Adrenal gland (tissue), 12 donors: Measurements from ENCODE around the gene ATP13A1. TPM values are rescaled to one million over a fixed set of nuclear protein-coding genes. Genes with fewer than 3 reads are reported as not detected.

ENCODE experiments used
- DNase-seq, 7 donors: peaks; one replicate each; pipeline ENCODE4 v3.0.0-alpha.2; 2019 to 2020
- H3K27ac ChIP-seq, 5 donors: fragments of 200-600 bp; sonication (generic) in 4 of 5; 1 replicate in 3 of 5; 2 replicates in 2 of 5; pipeline versions ENCODE4 v1.5.1 to v1.8.0; 2016 to 2020; ENCODE audit warnings: mild to moderate bottlenecking in 1 of 5
- H3K27me3 ChIP-seq: fragments of 200-600 bp; 2 replicates; pipeline ENCODE4 v1.8.0; 2021
- H3K36me3 ChIP-seq, 2 donors: fragments of 200-600 bp; replicated peaks in 1 of 2; 1 replicate in 1 of 2; 2 replicates in 1 of 2; pipeline versions ENCODE4 v1.5.1 to v1.8.0; 2018 to 2022
- H3K4me1 ChIP-seq, 2 donors: fragments of 200-600 bp; replicated peaks in 1 of 2; 1 replicate in 1 of 2; 2 replicates in 1 of 2; pipeline versions ENCODE4 v1.5.1 to v1.8.0; 2018 to 2021
- H3K4me3 ChIP-seq, 4 donors: fragments of 200-600 bp; sonication (generic) in 3 of 4; one replicate each; pipeline ENCODE4 v1.5.1; 2016 to 2018
- H3K9me3 ChIP-seq, 3 donors: fragments of 200-600 bp; sonication (generic) in 1 of 3; replicated peaks in 1 of 3; 1 replicate in 2 of 3; 2 replicates in 1 of 3; pipeline versions ENCODE4 v1.5.1 to v1.8.0; 2016 to 2021
- CTCF ChIP-seq, 6 experiments: fragments of 450-650 bp in 4 of 6; fragments of 200-600 bp in 2 of 6; sonication (generic) in 1 of 6; IDR thresholded peaks; 1 replicate in 5 of 6; 2 replicates in 1 of 6; pipeline versions ENCODE4 v1.5.1 to v1.8.0; 2016 to 2021; ENCODE audit warnings: antibody characterized with exemption in 6 of 6, mild to moderate bottlenecking in 2 of 6, moderate library complexity in 1 of 6
- POLR2A ChIP-seq, 2 donors: fragments of 450-650 bp; IDR thresholded peaks; one replicate each; pipeline ENCODE4 v1.6.1; 2017; ENCODE audit warnings: antibody characterized with exemption in 2 of 2, mild to moderate bottlenecking in 2 of 2, moderate library complexity in 1 of 2
- WGBS, 4 donors: extraction: QIAGEN DNeasy Blood & Tissue Kit in 2 of 4; methylation state at CpG; one replicate each; pipeline versions ENCODE4 v1.1.5 to v1.1.7; 2013 to 2017; 5-methylcytosine and 5-hydroxymethylcytosine counted together
- intact Hi-C, 2 donors: fragments of 100-400 bp; cut with DNase I; formaldehyde crosslinking; loops; one replicate each; pipeline versions ENCODE4 v1.14.1 to v1.15.0; 2022 to 2023
- polyA plus RNA-seq, 3 donors: library from polyadenylated mRNA; stranded (reverse); fragments of 200-250 nt in 2 of 3; fragments of 350-450 nt in 1 of 3; fragmentation: Illumina TruSeq in 1 of 3; extraction: RNeasy Lipid Tissue Mini Kit (QIAGEN cat#74804) in 1 of 3; gene quantifications; one replicate each; pipeline ENCODE4 v1.2.3, GENCODE V29; 2013 to 2014
- total RNA-seq, 9 donors: library from RNA; depleted of rRNA in 4 of 9; stranded (reverse); fragments of >200 nt in 4 of 9; fragments of 120-200 nt in 1 of 9; fragmentation: NEBNext Ultra II Directional in 1 of 9; extraction: Animal tissue kit (Norgen Biotek cat#: 25700) in 1 of 9; gene quantifications; one replicate each; pipeline versions ENCODE4 v1.1.0 to v1.2.4, GENCODE V29; 2013 to 2023
- donor health status: healthy with polysubstance abuse.
- donor health status: Bipolar disorder and iron deficiency.
- donor health status: DM: yes; HTN: yes; CAD: no.
- donor health status: DM: no; HTN: no; CAD: no.
- donor health status: DM: no; HTN: no; CAD: no.
- donor health status: DM: yes; HTN: yes; CAD: no.

Gene ATP13A1
- total and polyA plus RNA-seq, 12 donors: 18.7 to 195 (median 90.9) TPM

GRCh38 chr19:19624032-19624570 is 39.4 kb downstream of the ATP13A1 start:
- TF ChIP-seq CTCF (IDR thresholded peaks at IDR 0.05) (no peak), POLR2A (IDR thresholded peaks at IDR 0.05) (no peak)
- intact Hi-C loops: no loop called here

GRCh38 chr19:19623383-19623782 is 40.1 kb downstream of the ATP13A1 start:
- intact Hi-C loops: no loop called here
- peaks cover 0 to 8% of the 10 kb centered on the region in 2 donors for H3K4me1 ChIP-seq
- no peaks in the 10 kb centered on the region for H3K9me3 ChIP-seq
- 62 to 76% (median 72%) methylated on average over 5 of the region's 5 CpGs for WGBS, 4 donors
- no peak for DNase-seq
- H3K36me3 ChIP-seq: no peaks in the 10 kb centered on the region
- no peak overlapping the region for H3K4me3 ChIP-seq
- no peaks in the 10 kb centered on the region for H3K27me3 ChIP-seq
- H3K27ac ChIP-seq: no peak overlapping the region
- TF ChIP-seq POLR2A (IDR thresholded peaks at IDR 0.05) (no peak), CTCF (IDR thresholded peaks at IDR 0.05) (no peak)

More at GRCh38 chr19:19624032-19624570, 39.4 kb downstream of the ATP13A1 start:
- WGBS, 4 donors: 86 to 95% (median 95%) methylated on average over 14 to 19 of the region's 19 CpGs
- Histone ChIP-seq H3K36me3 (no peaks in the 10 kb centered on the region), H3K9me3 (no peaks in the 10 kb centered on the region), H3K4me1 (peaks cover 0 to 12% of the 10 kb centered on the region in 2 donors), H3K4me3 (no peak overlapping the region), H3K27me3 (no peaks in the 10 kb centered on the region), H3K27ac (no peak overlapping the region)
- DNase-seq: no peak

GRCh38 chr19:19619849-19620210 is 43.6 kb downstream of the ATP13A1 start:
- no peak overlapping the region for H3K4me3 ChIP-seq
- intact Hi-C loops: no loop called here
- TF ChIP-seq POLR2A (IDR thresholded peaks at IDR 0.05) (no peak), CTCF (IDR thresholded peaks at IDR 0.05) (no peak)

GRCh38 chr19:19619181-19619848 is 44.2 kb downstream of the ATP13A1 start:
- intact Hi-C loops: no loop called here
- H3K9me3 ChIP-seq: no peaks in the 10 kb centered on the region
- peak in 1 of 7 donors; percentile 32 for DNase-seq
- 24 to 50% (median 45%) methylated on average over 15 to 21 of the region's 21 CpGs for WGBS, 4 donors
- H3K27me3 ChIP-seq: peaks cover 6% of the 10 kb centered on the region
- TF ChIP-seq POLR2A (IDR thresholded peaks at IDR 0.05) (no peak), CTCF (IDR thresholded peaks at IDR 0.05) (no peak)
- no peak overlapping the region for H3K4me3 ChIP-seq
- H3K4me1 ChIP-seq: no peaks in the 10 kb centered on the region
- H3K36me3 ChIP-seq: no peaks in the 10 kb centered on the region
- no peak overlapping the region for H3K27ac ChIP-seq

More at GRCh38 chr19:19619849-19620210, 43.6 kb downstream of the ATP13A1 start:
- no peaks in the 10 kb centered on the region for H3K36me3 ChIP-seq
- no peak overlapping the region for H3K27ac ChIP-seq
- WGBS, 4 donors: 60 to 82% (median 73%) methylated on average over 7 of the region's 7 CpGs
- H3K27me3 ChIP-seq: peaks cover 6% of the 10 kb centered on the region
- H3K9me3 ChIP-seq: no peaks in the 10 kb centered on the region
- H3K4me1 ChIP-seq: no peaks in the 10 kb centered on the region
- no peak for DNase-seq
